Endothelial cell (in vitro differentiated cells): ENCODE data around the gene SLC9B1. TPM values are rescaled to one million over a fixed set of nuclear protein-coding genes. Genes with fewer than 3 reads are reported as not detected.
"Not testable (repeated sequence)": the region's sequence is repeated elsewhere in the genome, so short reads cannot be mapped to it uniquely, and the experiment has no call there.

Experiments used
- DNase-seq: peaks from one replicate; pipeline ENCODE4 v3.0.0; 2021; ENCODE audit warnings: low spot score
- H3K27ac Mint-ChIP-seq: one replicate; pipeline ENCODE4 v1.8.0; 2021; ENCODE audit warnings: mixed read lengths, inconsistent platforms; ENCODE audit not compliant: unreplicated experiment
- H3K27me3 Mint-ChIP-seq: one replicate; pipeline ENCODE4 v1.8.0; 2021; ENCODE audit warnings: mild to moderate bottlenecking, moderate library complexity, mixed read lengths, inconsistent platforms; ENCODE audit not compliant: unreplicated experiment
- H3K36me3 Mint-ChIP-seq: one replicate; pipeline ENCODE4 v1.8.0; 2021; ENCODE audit warnings: mild to moderate bottlenecking, low read depth, mixed read lengths, inconsistent platforms; ENCODE audit not compliant: unreplicated experiment
- H3K4me1 Mint-ChIP-seq: one replicate; pipeline ENCODE4 v1.8.0; 2021; ENCODE audit warnings: mild to moderate bottlenecking, mixed read lengths, inconsistent platforms; ENCODE audit not compliant: unreplicated experiment
- H3K4me3 Mint-ChIP-seq: one replicate; pipeline ENCODE4 v1.8.0; 2021; ENCODE audit warnings: mild to moderate bottlenecking, mixed read lengths, inconsistent platforms; ENCODE audit not compliant: unreplicated experiment
- H3K9me3 Mint-ChIP-seq: one replicate; pipeline ENCODE4 v1.8.0; 2021; ENCODE audit warnings: mixed read lengths, inconsistent platforms; ENCODE audit not compliant: unreplicated experiment
- total RNA-seq: library from RNA; stranded (reverse); fragmentation: NEBNext Ultra II Directional; extraction: Animal tissue kit (Norgen Biotek cat#: 25700); gene quantifications from one replicate; pipeline ENCODE4 v1.2.1, GENCODE V29; 2021; ENCODE audit not compliant: unreplicated experiment
- TF ChIP-seq, protein P1 (sequence below): fragments of 200-600 bp; sonication (generic); IDR thresholded peaks from one replicate; pipeline ENCODE4 v1.5.0; 2021; ENCODE audit warnings: antibody characterized with exemption; ENCODE audit not compliant: unreplicated experiment

Gene SLC9B1
- total RNA-seq, 1 donor from 2014 or later: 1.6 TPM

DNA sequence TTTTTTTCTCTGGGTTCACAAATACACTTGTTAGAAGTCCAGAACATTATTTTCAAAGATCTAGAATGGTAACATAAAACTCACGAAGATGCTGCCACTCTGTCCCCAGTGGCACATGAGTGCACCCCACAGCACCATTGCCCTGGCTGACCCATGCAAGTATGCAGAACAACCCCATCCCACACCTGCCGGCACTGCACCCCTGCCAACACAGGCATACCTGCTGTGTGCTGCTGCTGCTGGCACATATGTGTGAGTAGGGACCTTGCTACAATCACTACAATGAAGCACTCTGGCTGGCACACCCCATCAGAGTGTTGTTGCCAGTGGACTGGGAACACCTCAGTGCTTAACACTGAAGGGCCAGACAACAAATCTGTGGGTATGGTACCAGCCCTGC, 83.8 kb downstream of the SLC9B1 start:
- H3K9me3 Mint-ChIP-seq: no peaks in the 10 kb centered on the region
- DNase-seq: no peak
- TF ChIP-seq, protein P1, sequence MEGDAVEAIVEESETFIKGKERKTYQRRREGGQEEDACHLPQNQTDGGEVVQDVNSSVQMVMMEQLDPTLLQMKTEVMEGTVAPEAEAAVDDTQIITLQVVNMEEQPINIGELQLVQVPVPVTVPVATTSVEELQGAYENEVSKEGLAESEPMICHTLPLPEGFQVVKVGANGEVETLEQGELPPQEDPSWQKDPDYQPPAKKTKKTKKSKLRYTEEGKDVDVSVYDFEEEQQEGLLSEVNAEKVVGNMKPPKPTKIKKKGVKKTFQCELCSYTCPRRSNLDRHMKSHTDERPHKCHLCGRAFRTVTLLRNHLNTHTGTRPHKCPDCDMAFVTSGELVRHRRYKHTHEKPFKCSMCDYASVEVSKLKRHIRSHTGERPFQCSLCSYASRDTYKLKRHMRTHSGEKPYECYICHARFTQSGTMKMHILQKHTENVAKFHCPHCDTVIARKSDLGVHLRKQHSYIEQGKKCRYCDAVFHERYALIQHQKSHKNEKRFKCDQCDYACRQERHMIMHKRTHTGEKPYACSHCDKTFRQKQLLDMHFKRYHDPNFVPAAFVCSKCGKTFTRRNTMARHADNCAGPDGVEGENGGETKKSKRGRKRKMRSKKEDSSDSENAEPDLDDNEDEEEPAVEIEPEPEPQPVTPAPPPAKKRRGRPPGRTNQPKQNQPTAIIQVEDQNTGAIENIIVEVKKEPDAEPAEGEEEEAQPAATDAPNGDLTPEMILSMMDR: no peak
- H3K4me1 Mint-ChIP-seq: peaks cover 3% of the 10 kb centered on the region
- H3K27ac Mint-ChIP-seq: no peak overlapping the region
- no peaks in the 10 kb centered on the region for H3K36me3 Mint-ChIP-seq
- no peak overlapping the region for H3K4me3 Mint-ChIP-seq
- H3K27me3 Mint-ChIP-seq: no peaks in the 10 kb centered on the region

DNA sequence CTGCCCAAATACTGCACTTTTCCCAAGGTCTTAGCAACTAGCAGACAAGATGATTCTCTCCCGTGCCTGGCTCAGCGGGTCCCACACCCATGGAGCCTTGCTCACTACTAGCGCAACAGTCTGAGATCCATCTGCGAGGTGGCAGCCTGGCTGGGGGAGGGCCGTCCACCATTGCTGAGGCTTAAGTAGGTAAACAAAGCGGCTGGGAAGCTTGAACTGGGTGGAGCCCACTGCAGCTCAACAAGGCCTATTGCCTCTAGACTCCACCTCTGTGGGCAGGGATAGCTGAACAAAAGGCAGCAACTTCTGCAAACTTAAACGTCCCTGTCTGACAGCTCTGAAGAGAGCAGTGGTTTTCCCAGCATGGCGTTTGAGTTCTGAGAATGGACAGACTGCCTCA, 99.8 kb downstream of the SLC9B1 start:
- H3K4me3 Mint-ChIP-seq, H3K27ac Mint-ChIP-seq, H3K36me3 Mint-ChIP-seq, H3K4me1 Mint-ChIP-seq, DNase-seq, H3K27me3 Mint-ChIP-seq: not testable (repeated sequence)
- H3K9me3 Mint-ChIP-seq: peaks cover 10% of the 10 kb centered on the region

DNA sequence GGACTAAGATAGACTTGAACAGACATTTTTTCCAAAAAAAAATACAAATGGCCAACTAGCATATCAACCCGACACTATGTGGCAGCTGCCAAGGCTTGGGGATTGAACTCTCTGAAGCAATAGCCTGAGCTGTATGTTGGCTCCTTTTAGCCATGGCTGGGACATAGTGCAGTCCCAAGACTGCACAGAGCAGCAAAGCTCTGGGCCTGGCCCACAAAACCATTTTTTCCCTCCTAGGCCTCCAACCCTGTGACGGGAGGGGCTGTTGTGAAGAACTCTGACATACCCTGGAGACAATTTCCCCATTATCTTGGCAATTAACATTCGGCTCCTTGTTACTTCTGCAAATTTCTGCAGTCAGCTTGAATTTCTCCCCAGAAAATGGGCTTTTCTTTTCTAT, 100.6 kb downstream of the SLC9B1 start:
- TF ChIP-seq, protein P1: no peak
- DNase-seq: no peak
- Mint-ChIP-seq H3K36me3 (peaks cover 9% of the 10 kb centered on the region), H3K4me1 (no peaks in the 10 kb centered on the region), H3K9me3 (peaks cover 10% of the 10 kb centered on the region), H3K27ac (no peak overlapping the region), H3K27me3 (peaks cover 4% of the 10 kb centered on the region), H3K4me3 (no peak overlapping the region)

DNA sequence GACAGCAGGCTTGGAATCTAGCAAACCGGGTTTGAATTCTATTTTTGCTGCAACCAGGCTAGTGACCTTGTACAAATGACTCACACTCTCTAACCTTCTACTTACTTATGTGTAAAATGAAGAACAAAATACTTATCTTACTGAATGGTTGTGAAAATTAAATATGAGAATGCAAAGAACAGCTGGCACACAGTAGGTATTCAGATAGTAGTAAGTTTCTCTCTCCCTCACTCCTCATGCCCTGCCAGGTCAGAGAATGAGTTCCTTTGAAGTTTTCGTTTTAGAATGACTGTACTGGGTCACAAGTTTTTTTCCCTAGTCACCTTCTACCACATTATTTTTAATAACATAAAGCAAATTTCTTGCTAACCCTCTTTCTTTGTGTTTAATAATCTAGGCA, 117.7 kb downstream of the SLC9B1 start:
- Mint-ChIP-seq H3K27me3 (no peaks in the 10 kb centered on the region), H3K9me3 (no peaks in the 10 kb centered on the region), H3K36me3 (no peaks in the 10 kb centered on the region), H3K4me3 (no peak overlapping the region), H3K27ac (no peak overlapping the region), H3K4me1 (no peaks in the 10 kb centered on the region)
- DNase-seq: no peak
- TF ChIP-seq, protein P1: no peak

DNA sequence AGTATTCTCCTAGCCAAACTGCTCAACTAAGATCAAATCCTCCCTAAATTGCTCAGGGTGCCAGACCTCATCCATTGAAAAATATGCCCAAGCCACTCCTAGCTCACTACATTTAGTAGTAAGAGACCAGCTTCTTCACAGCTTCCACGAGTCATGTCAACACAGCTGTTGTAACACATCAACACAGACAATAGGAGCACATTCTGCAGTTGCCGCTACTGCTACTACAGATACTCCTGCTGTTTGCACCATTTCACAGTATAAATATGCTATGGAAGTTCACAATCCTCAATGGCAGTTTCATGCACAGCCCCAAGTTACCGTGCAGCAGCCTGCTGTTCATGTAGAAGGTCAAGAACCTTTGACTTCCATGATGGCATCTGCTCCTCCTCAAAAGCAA, 121.9 kb downstream of the SLC9B1 start:
- H3K9me3 Mint-ChIP-seq, H3K27me3 Mint-ChIP-seq, H3K27ac Mint-ChIP-seq, H3K36me3 Mint-ChIP-seq, H3K4me1 Mint-ChIP-seq, H3K4me3 Mint-ChIP-seq, DNase-seq: not testable (repeated sequence)

DNA sequence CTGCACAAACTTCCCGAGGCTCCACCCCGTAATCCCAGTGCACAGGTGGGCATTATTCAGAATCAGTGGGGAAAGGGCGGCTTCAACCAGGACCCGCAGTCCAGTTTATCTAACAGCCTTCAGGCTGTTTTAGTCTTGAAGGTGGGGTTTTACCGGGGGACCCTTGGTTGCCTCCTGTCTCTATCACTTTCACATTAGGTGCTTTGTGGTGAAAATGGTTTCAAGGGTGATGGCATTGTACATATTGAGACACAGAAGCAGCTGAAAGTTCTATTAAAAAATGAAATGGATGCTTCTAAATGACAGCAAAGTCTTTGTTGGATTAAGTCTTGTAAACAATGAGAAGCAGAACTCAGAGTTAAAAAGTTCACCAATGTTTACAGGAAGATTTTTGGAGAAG, 123.0 kb downstream of the SLC9B1 start:
- H3K27ac Mint-ChIP-seq, H3K27me3 Mint-ChIP-seq, H3K9me3 Mint-ChIP-seq, H3K4me3 Mint-ChIP-seq, H3K36me3 Mint-ChIP-seq, DNase-seq, H3K4me1 Mint-ChIP-seq: not testable (repeated sequence)

DNA sequence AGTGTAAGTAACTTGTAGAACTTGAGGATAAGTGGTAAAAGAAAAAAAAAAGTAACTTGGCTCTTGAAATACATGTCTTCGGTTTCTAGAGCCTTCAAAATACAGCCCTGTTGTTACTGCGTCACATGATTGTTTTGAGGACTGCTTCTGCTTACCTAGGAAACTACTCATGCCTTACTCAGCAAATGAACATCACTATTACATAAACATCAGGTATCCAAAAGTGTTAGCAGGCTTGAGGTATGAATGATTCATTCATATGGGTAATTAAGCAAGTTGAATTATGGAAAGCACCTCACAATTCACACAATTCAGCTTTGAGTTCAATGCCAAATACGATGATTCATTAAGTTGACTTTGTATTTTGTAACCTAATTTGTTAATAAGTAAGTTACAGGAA, 129.6 kb downstream of the SLC9B1 start:
- not testable (repeated sequence) for H3K36me3 Mint-ChIP-seq, H3K4me1 Mint-ChIP-seq, DNase-seq, H3K9me3 Mint-ChIP-seq, H3K4me3 Mint-ChIP-seq, H3K27ac Mint-ChIP-seq, H3K27me3 Mint-ChIP-seq

DNA sequence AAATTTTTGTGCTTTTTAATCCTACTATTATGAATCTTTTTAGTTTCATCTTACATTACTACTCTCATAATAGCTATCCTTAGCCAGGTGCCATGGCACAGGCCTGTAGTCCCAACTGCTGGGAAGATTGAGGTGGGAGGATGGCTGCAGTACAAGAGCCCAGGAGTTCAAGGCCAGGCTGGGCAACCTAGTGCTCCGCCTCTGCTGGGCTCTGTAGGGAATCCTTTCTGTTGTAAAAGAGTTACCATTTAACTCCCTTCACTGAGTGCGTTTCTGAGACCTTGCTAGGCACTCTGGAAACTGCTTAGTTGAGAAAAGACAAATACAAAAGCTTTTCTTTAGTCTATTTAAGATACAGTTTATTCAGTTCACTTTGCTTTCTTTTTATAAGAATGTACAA, 130.9 kb downstream of the SLC9B1 start:
- not testable (repeated sequence) for H3K36me3 Mint-ChIP-seq

More for the DNA sequence above, 130.9 kb downstream of the SLC9B1 start:
- H3K9me3 Mint-ChIP-seq, H3K4me1 Mint-ChIP-seq, H3K27ac Mint-ChIP-seq, H3K4me3 Mint-ChIP-seq, DNase-seq, H3K27me3 Mint-ChIP-seq: not testable (repeated sequence)
